ENCODE measurements around the gene SERPINA4. TPM values are rescaled to one million over a fixed set of nuclear protein-coding genes. Genes with fewer than 3 reads are reported as not detected.

SERPINA4 gene
- total and polyA plus RNA-seq, 2 of the 13 experiments (the other 11 are each of a cell fraction or from before 2014, with no cell fraction given), result 39.1 to 57.8 TPM

DNA sequence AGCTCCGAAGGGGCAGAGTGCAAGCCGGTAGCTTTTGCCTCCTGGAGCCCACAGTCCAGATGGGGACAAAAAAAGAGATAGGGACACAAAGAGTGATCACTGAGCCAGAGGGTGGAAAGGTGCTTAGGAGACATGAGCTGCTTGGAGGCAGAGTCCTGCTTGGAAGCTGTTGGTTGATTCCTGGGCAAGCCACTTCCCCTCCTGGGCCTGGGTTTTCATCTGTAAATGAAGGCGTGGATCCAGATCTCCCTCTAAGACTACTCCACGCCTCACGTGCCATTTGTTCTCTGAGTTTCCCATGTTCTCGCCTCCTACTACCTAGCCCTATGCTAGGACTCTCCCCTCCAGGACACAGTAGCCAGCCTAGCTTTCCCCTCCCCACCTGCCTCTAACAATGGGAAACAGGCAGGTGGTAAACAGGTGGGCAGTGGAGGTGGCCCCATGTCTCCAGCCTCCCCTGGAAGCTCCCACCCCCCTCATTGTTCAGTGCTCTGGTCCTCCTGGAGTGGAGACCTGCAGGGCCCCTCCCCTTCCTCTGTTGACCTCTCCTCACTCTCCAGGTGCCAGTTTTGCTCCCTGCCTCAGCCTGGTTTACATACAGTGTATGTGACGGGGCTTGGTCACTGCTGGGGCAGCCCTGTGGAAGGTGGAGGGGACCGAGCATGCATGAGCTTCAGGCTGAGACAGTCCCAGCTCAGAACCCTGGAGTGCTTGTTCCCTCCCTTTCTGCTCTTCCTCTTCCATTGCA, 54.8 kb downstream of the SERPINA4 start:
- Histone ChIP-seq H3K4me3 (replicated peaks in 1 of 3; ENCODE audit: insufficient read depth in 1 of 3, low read depth in 2 of 3, low read length in 3 of 3) (peak overlapping the region; percentile 62 to 69 (median 68)), H4K20me1 (ENCODE audit: insufficient read depth, low read length) (peaks cover 57% of the 10 kb centered on the region; the same call in 1 of the 2 replicates), H3K4me1 (ENCODE audit: insufficient read depth, low read length) (peaks cover 96% of the 10 kb centered on the region), H3K27ac (ENCODE audit: extremely low read length, insufficient read depth, low read length) (peak overlapping the region; percentile 41), H3K9me3 (ENCODE audit: low read length) (peaks cover 17% of the 10 kb centered on the region), H3K27me3 (ENCODE audit: control insufficient read depth in 1 of 2, insufficient read depth in 2 of 2, low read length in 2 of 2) (no peaks in the 10 kb centered on the region; a peak in 1 of 5 replicates), H3K36me3 (replicated peaks in 1 of 2; ENCODE audit: control insufficient read depth in 1 of 2, insufficient read depth in 2 of 2, low read length in 2 of 2) (peaks cover 33 to 68% of the 10 kb centered on the region in 2 experiments), H3K9ac (ENCODE audit: insufficient read depth, low read depth, low read length) (peak overlapping the region; percentile 81; the same call in 1 of the 2 replicates), H2AFZ (ENCODE audit: low read length) (no peak overlapping the region), H3K79me2 (ENCODE audit: insufficient read depth, low read length) (peaks cover 59% of the 10 kb centered on the region), H3K4me2 (ENCODE audit: low read depth, low read length) (peak overlapping the region; percentile 97)
- ATAC-seq, result no peak
- intact Hi-C loops (cut with micrococcal nuclease; ENCODE audit: unreplicated experiment) (loop anchor here (5.0 kb wide), 2 partner anchors 34 to 66 kb away; partner anchors contain the start of gene SERPINA5), in situ Hi-C loops (cut with HindIII; ENCODE audit: extremely low pct_ligation_motif_present, low pct_unique_long_range_greater_than_20kb) (no loop called here)
- 81% methylated on average over 8 of the region's 8 CpGs for WGBS (ENCODE audit: low lambda C conversion rate)
- ChIA-PET CTCF (ENCODE audit: low intra/inter-chr PET ratio, low total read pairs) (no interaction called here), POLR2A (interaction anchor here (0.8 to 19.0 kb wide), 10 partner anchors 9 to 94 kb away, joined by 3 to 638 read pairs (median 7); partner anchors contain the start of genes SERPINA4 and SERPINA5)
- DNase-seq (ENCODE audit: low spot score), result no peak
- no peak for FAIRE-seq
- BruUV-seq (replicated peaks), result no TSS peak
- TF ChIP-seq RFXANK (CRISPR knock-in tag; IDR thresholded peaks at IDR 0.05) (no peak), KDM4B (CRISPR knock-in tag; IDR thresholded peaks at IDR 0.05) (peak; percentile 42; the same call in 1 of the 2 replicates), CHD2 (IDR thresholded peaks at IDR 0.05; ENCODE audit: low read depth, low read length) (no peak), RNF2 (conservative IDR thresholded peaks at IDR 0.05; ENCODE audit: low read depth) (no peak), ARID4A (CRISPR knock-in tag; IDR thresholded peaks at IDR 0.05; ENCODE audit: borderline replicate concordance) (no peak; the same call in 1 of the 2 replicates), ZNF780A (CRISPR knock-in tag; IDR thresholded peaks at IDR 0.05) (no peak), XRCC5 (optimal IDR thresholded peaks at IDR 0.05; ENCODE audit: low read length) (no peak), HNRNPH1 (optimal IDR thresholded peaks at IDR 0.05; ENCODE audit: low read depth, low read length) (no peak), ATF7 (IDR thresholded peaks at IDR 0.05) (no peak), ATF7 (CRISPR knock-in tag; IDR thresholded peaks at IDR 0.05) (0 out of 2 replicates have a peak, but pooled peaks have one; percentile 29), ZNF766 (CRISPR knock-in tag; IDR thresholded peaks at IDR 0.05; ENCODE audit: borderline replicate concordance) (no peak), SOX5 (CRISPR knock-in tag; IDR thresholded peaks at IDR 0.05; ENCODE audit: borderline replicate concordance) (no peak), HDAC2 (CRISPR knock-in tag; IDR thresholded peaks at IDR 0.05) (no peak), FUBP1 (CRISPR knock-in tag; IDR thresholded peaks at IDR 0.05; ENCODE audit: borderline replicate concordance) (no peak)
- TF ChIP-seq, protein P1, sequence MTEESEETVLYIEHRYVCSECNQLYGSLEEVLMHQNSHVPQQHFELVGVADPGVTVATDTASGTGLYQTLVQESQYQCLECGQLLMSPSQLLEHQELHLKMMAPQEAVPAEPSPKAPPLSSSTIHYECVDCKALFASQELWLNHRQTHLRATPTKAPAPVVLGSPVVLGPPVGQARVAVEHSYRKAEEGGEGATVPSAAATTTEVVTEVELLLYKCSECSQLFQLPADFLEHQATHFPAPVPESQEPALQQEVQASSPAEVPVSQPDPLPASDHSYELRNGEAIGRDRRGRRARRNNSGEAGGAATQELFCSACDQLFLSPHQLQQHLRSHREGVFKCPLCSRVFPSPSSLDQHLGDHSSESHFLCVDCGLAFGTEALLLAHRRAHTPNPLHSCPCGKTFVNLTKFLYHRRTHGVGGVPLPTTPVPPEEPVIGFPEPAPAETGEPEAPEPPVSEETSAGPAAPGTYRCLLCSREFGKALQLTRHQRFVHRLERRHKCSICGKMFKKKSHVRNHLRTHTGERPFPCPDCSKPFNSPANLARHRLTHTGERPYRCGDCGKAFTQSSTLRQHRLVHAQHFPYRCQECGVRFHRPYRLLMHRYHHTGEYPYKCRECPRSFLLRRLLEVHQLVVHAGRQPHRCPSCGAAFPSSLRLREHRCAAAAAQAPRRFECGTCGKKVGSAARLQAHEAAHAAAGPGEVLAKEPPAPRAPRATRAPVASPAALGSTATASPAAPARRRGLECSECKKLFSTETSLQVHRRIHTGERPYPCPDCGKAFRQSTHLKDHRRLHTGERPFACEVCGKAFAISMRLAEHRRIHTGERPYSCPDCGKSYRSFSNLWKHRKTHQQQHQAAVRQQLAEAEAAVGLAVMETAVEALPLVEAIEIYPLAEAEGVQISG (CRISPR knock-in tag; IDR thresholded peaks at IDR 0.05), result peak; percentile 13; the same call in 1 of the 2 replicates

Measured in HepG2 (cell line).